GM18861 (cell line): ENCODE data around the gene WDFY3.

Experiments used
- ATAC-seq: cut with Tn5 transposase; IDR thresholded peaks from one replicate; pipeline ENCODE4 v1.9.1; 2021; ENCODE audit not compliant: unreplicated experiment

The WDFY3 gene

GRCh38 chr4:84803720-84804119, 162.8 kb downstream of the WDFY3 start:
- no peak for ATAC-seq

GRCh38 chr4:84803116-84803515, 163.4 kb downstream of the WDFY3 start:
- no peak for ATAC-seq

GRCh38 chr4:84800256-84800655, 166.2 kb downstream of the WDFY3 start:
- no peak for ATAC-seq

GRCh38 chr4:84799318-84799717, 167.2 kb downstream of the WDFY3 start:
- ATAC-seq, result no peak

- ATAC-seq, result no peak
Measured at GRCh38 chr4:84796394-84796793, 170.1 kb downstream of the WDFY3 start.

GRCh38 chr4:84792366-84793301, 173.9 kb downstream of the WDFY3 start:
- no peak for ATAC-seq

- no peak for ATAC-seq
Measured at GRCh38 chr4:84790769-84791565, 175.5 kb downstream of the WDFY3 start.

GRCh38 chr4:84786478-84786877, 180.0 kb downstream of the WDFY3 start:
- ATAC-seq, result no peak

- ATAC-seq, result no peak
Measured at GRCh38 chr4:84782517-84782916, 184.0 kb downstream of the WDFY3 start.

GRCh38 chr4:84780719-84781118, 185.8 kb downstream of the WDFY3 start:
- no peak for ATAC-seq

GRCh38 chr4:84778041-84778440, 188.4 kb downstream of the WDFY3 start:
- no peak for ATAC-seq

- no peak for ATAC-seq
Measured at GRCh38 chr4:84767168-84767567, 199.3 kb downstream of the WDFY3 start.

GRCh38 chr4:84753321-84753972, 213.0 kb downstream of the WDFY3 start:
- ATAC-seq, result no peak

GRCh38 chr4:84751707-84752106, 214.8 kb downstream of the WDFY3 start:
- no peak for ATAC-seq

GRCh38 chr4:84750960-84751283, 215.6 kb downstream of the WDFY3 start:
- no peak for ATAC-seq

- no peak for ATAC-seq
Measured at GRCh38 chr4:84750260-84750959, 216.1 kb downstream of the WDFY3 start.

- no peak for ATAC-seq
Measured at GRCh38 chr4:84740057-84740456, 226.4 kb downstream of the WDFY3 start.

- ATAC-seq, result no peak
Measured at GRCh38 chr4:84738622-84739021, 227.9 kb downstream of the WDFY3 start.

- ATAC-seq, result no peak
Measured at GRCh38 chr4:84737656-84738055, 228.8 kb downstream of the WDFY3 start.

GRCh38 chr4:84734037-84734436, 232.5 kb downstream of the WDFY3 start:
- ATAC-seq, result no peak
